HuH-7 (cell line): Measurements from ENCODE around the gene LRGUK.
"Not testable (repeated sequence)": the region's sequence is repeated elsewhere in the genome, so short reads cannot be mapped to it uniquely, and the experiment has no call there.

ENCODE experiments used
- DNase-seq: peaks from one replicate; pipeline ENCODE4 v3.0.0; 2011; ENCODE audit warnings: low spot score

LRGUK gene, protein sequence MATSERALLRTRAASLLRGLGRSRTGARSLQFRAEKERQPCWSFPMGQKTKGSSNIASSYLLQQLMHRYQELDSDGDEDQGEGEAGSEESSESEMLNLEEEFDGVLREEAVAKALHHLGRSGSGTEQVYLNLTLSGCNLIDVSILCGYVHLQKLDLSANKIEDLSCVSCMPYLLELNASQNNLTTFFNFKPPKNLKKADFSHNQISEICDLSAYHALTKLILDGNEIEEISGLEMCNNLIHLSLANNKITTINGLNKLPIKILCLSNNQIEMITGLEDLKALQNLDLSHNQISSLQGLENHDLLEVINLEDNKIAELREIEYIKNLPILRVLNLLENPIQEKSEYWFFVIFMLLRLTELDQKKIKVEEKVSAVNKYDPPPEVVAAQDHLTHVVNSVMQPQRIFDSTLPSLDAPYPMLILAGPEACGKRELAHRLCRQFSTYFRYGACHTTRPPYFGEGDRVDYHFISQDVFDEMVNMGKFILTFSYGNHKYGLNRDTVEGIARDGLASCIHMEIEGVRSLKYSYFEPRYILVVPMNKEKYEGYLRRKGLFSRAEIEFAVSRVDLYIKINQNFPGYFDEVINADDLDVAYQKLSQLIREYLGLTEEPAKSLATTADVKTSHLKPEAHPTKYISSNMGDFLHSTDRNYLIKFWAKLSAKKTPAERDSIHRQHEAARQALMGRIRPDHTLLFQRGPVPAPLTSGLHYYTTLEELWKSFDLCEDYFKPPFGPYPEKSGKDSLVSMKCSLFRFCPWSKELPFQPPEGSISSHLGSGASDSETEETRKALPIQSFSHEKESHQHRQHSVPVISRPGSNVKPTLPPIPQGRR

DNA sequence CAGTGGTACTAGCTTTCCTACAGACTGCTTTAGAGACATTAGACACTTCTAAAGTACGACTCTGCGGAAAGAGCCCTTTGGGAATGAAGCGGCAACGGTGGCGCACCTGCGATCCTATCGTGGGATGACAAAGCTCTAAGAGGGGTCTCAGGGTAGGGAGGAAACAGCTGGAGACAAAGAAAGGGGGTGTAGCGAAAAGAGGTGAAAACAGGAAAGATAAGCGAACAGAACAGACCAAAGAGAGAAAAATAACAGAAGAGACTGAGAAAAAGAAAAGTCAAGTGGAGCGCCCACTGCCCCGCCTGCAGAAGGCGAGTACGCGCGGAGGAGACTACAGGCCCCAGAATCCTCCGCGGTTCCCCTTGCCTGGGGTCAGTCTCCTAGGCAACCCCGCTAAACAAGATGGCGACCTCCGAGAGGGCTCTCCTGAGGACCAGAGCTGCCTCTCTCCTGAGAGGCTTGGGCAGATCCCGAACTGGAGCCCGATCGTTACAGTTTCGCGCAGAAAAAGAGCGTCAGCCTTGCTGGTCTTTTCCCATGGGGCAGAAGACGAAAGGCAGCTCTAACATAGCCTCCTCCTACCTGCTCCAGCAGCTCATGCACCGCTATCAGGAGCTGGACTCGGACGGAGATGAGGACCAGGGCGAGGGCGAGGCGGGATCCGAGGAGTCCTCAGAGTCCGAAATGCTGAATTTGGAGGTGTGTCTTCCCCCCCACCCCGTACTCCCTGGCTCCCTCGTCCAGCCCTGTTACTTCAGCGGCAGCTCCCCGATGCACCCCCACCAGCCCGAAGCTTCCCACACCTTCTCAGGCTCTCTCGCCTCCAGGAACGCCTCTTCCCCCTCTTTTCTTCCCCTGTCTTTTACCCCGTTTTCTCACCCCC is at the start of gene LRGUK:
LRGUK (plus strand) TSS at position 375 of the 883 bp plus-strand sequence; CDS start at position 403, 28 bp downstream.
- peak; percentile 91 for DNase-seq

GRCh38 chr7:134077560-134077959 is 49.6 kb upstream of the LRGUK start:
- not testable (repeated sequence) for DNase-seq

DNA sequence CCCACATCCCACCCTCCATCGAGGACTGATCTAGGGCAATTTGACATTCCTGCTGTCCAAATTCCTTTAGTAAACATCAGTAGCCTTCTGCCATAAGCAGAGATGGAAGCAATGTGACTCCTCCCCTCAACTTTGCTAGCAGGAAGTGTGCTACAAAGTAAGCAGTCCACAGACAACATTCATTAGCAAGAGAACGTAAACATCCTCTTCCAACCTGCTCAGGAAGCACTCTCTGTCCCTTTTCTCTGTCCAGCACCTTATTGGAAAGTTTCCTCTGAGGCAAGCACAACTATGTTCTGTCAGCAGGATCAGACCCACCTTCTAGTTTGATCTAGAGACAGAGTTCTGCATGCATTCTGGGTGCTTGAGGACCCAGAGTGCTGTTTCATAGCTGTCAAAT is 48.1 kb upstream of the LRGUK start:
- no peak for DNase-seq

GRCh38 chr7:134081695-134082094 is 45.4 kb upstream of the LRGUK start:
- no peak for DNase-seq

- DNase-seq, result no peak
Observed at GRCh38 chr7:134083766-134084487, 43.2 kb upstream of the LRGUK start.

- no peak for DNase-seq
Observed at GRCh38 chr7:134084488-134085144, 42.5 kb upstream of the LRGUK start.

GRCh38 chr7:134085311-134085710 is 41.8 kb upstream of the LRGUK start:
- DNase-seq, result no peak

DNA sequence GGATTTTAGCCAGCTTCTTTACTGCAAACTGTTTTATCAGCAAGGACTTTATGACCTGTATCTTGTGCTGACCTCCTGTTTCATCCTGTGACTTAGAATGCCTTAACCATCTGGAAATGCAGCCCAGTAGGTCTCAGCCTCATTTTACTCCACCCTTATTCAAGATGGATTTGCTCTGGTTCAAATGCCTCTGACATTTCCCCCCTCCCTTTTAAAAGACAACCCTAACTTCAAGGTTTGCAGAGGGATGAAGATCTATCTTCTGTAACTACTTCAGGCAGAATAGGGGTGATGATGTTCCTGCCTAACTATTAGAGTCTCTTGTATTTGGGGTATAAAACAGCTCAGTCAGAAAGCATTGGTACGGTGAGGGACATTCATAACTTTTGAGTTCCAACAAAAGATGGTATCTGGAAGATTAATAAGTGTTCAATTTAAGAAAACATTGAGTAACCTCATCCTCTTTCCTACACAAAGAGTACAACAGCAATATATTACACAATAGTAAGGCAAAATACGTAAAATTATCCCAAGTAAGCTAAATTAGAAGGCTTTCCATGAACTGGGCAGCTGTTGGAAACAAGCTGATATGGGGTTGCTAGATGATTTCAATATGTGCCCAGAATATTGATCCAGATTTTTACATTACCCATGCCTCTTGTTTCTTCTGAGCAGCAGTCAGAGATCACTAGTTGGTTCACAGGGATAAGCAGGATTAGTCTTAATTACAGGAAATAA is 40.0 kb upstream of the LRGUK start:
- no peak for DNase-seq

- DNase-seq, result no peak
Observed at GRCh38 chr7:134088199-134088598, 38.9 kb upstream of the LRGUK start.

GRCh38 chr7:134089446-134089845 is 37.7 kb upstream of the LRGUK start:
- no peak for DNase-seq

- DNase-seq, result no peak
Observed at GRCh38 chr7:134098072-134098471, 29.1 kb upstream of the LRGUK start.

- DNase-seq, result no peak
Observed at GRCh38 chr7:134101716-134102115, 25.4 kb upstream of the LRGUK start.

GRCh38 chr7:134104166-134104565 is 23.0 kb upstream of the LRGUK start:
- no peak for DNase-seq

DNA sequence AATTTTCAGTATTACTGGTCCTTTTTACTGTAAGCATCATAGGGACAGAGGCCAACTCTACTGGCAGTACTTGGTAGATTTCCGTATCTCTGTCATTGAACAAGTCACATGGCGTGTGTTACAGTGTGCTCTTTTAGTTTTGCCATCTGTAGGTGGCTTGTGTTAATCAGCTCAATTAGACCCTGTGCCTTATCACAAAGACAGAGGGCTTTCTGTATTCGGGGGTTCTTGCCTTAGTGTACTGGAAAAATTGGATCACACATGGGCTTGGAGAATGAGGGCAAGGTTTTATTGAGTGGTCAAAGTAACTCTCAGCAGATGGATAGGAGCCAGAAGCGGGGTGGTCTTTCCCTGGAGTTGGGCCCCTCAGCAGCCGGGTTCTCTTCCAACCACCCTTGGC is 21.3 kb upstream of the LRGUK start:
- DNase-seq, result no peak

GRCh38 chr7:134108802-134109201 is 18.3 kb upstream of the LRGUK start:
- no peak for DNase-seq

- DNase-seq, result no peak
Observed at GRCh38 chr7:134113655-134114054, 13.5 kb upstream of the LRGUK start.

- no peak for DNase-seq
Observed at GRCh38 chr7:134114992-134115391, 12.1 kb upstream of the LRGUK start.

DNA sequence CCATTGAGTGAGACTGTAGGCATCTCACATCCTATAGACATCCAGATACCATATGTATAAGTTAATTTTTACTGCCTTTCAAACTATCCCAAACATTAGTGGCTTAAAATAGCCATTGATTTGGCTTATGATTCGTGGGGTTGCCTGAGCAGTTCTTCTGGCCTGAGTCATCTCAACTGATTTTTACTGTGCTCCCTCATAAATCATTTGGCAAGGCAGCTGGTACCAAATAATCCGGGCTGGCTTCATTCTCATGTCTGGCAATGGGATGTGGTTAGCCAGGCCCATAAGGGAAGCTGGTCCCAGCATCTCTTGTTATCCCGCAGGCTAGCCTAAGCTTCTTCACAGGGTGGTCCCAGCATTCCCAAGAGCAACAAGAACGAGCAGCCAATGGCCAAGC is 6.7 kb upstream of the LRGUK start:
- DNase-seq, result no peak

GRCh38 chr7:134121632-134122139 is 5.5 kb upstream of the LRGUK start:
- DNase-seq, result no peak

DNA sequence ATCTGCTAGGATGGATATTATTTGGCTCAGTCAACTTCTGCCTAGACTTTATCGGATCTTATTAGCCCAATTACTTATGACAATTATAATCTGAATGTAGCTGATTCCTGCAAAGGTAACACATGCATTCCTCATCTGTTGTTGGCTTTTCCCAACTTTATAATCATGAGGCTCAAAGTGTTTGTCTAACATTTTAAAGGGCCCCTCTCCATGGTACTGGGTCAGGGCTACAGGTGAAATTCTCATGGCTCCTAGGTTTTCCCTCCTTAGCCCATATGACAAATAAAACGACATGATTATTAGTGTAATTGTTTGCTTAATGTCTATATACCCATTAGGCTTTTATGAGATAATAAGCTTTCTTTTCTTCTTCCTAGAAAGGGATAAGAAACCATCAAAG is 4.2 kb upstream of the LRGUK start:
- no peak for DNase-seq
